Neural cell (in vitro differentiated cells): ENCODE data around the gene GAGE1.
"Not testable (repeated sequence)": the region's sequence is repeated elsewhere in the genome, so short reads cannot be mapped to it uniquely, and the experiment has no call there.

ENCODE experiments used
- EP300 ChIP-seq: fragments of 450-650 bp; conservative IDR thresholded peaks from 2 replicates; pipeline ENCODE4 v1.6.1; 2014; ENCODE audit warnings: antibody characterized with exemption, mild to moderate bottlenecking, moderate library complexity; ENCODE audit not compliant: poor library complexity, severe bottlenecking
- EZH2 ChIP-seq: fragments of 200-600, 300-800 bp; shearing (Covaris generic), sonication (generic); IDR thresholded peaks from 2 replicates; pipeline ENCODE4 v1.6.1; 2014; ENCODE audit warnings: antibody characterized with exemption, low read length, borderline replicate concordance, mild to moderate bottlenecking; ENCODE audit not compliant: insufficient read depth, poor library complexity, severe bottlenecking
- POLR2AphosphoS5 ChIP-seq: IDR thresholded peaks from 2 replicates; pipeline ENCODE4 v1.6.1; 2012
- RAD21 ChIP-seq: fragments of 450-650 bp; conservative IDR thresholded peaks from 2 replicates; pipeline ENCODE4 v1.6.1; 2014; ENCODE audit warnings: antibody characterized with exemption, mild to moderate bottlenecking, moderate library complexity
- TF ChIP-seq, protein P1 (sequence below): fragments of 450-650 bp; IDR thresholded peaks from 2 replicates; pipeline ENCODE4 v1.5.1; 2014; ENCODE audit warnings: antibody characterized with exemption, mild to moderate bottlenecking, moderate library complexity; ENCODE audit not compliant: poor library complexity, severe bottlenecking

- not testable (repeated sequence) for TF ChIP-seq POLR2AphosphoS5, EP300, EZH2, RAD21
- TF ChIP-seq, protein P1, sequence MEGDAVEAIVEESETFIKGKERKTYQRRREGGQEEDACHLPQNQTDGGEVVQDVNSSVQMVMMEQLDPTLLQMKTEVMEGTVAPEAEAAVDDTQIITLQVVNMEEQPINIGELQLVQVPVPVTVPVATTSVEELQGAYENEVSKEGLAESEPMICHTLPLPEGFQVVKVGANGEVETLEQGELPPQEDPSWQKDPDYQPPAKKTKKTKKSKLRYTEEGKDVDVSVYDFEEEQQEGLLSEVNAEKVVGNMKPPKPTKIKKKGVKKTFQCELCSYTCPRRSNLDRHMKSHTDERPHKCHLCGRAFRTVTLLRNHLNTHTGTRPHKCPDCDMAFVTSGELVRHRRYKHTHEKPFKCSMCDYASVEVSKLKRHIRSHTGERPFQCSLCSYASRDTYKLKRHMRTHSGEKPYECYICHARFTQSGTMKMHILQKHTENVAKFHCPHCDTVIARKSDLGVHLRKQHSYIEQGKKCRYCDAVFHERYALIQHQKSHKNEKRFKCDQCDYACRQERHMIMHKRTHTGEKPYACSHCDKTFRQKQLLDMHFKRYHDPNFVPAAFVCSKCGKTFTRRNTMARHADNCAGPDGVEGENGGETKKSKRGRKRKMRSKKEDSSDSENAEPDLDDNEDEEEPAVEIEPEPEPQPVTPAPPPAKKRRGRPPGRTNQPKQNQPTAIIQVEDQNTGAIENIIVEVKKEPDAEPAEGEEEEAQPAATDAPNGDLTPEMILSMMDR: not testable (repeated sequence)
Observed at GRCh38 chrX:49568728-49569127, 30.1 kb upstream of the GAGE1 start.
